ENCODE data around the gene TOMM70.

Gene TOMM70

GRCh38 chr3:100319951-100320350 is 80.9 kb downstream of the TOMM70 start:
- no peak for DNase-seq

- DNase-seq, result no peak
Measured at GRCh38 chr3:100317912-100318311, 83.0 kb downstream of the TOMM70 start.

- DNase-seq, result no peak
Measured at GRCh38 chr3:100316641-100317069, 84.2 kb downstream of the TOMM70 start.
